ENCODE measurements around the gene DDX3Y.

DNA sequence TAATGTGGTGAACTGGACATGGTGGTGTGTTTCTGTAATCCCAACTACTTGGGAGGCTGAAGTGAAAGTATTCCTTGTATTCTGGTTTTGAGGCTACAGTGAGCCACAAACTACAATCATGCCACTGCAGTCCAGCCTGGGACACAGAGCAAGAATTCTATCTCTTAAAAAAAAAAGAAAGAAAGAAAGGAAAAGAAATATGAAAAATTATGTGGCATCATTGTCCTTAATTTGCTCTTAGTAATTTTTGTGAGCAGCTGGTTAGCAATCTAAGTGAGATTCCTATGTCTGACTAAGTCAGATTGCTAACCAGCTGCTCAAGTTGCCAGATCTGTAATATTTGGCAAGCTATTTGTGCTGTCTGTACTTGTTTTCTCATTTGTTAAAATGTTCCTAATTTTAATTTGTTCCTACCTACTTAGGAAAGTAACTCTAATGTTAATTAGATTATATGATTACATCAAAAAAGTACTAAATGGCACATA lies 48.8 kb upstream of the DDX3Y start:
- TF ChIP-seq, protein P1, sequence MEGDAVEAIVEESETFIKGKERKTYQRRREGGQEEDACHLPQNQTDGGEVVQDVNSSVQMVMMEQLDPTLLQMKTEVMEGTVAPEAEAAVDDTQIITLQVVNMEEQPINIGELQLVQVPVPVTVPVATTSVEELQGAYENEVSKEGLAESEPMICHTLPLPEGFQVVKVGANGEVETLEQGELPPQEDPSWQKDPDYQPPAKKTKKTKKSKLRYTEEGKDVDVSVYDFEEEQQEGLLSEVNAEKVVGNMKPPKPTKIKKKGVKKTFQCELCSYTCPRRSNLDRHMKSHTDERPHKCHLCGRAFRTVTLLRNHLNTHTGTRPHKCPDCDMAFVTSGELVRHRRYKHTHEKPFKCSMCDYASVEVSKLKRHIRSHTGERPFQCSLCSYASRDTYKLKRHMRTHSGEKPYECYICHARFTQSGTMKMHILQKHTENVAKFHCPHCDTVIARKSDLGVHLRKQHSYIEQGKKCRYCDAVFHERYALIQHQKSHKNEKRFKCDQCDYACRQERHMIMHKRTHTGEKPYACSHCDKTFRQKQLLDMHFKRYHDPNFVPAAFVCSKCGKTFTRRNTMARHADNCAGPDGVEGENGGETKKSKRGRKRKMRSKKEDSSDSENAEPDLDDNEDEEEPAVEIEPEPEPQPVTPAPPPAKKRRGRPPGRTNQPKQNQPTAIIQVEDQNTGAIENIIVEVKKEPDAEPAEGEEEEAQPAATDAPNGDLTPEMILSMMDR (IDR thresholded peaks at IDR 0.05): no peak
- no peak for TF ChIP-seq POLR2A (IDR thresholded peaks at IDR 0.05)

Measured in uterus (tissue), 2 donors.